DMS153 treated with DMSO at 0.1 percent for 48 hours (cell line): ENCODE results near the gene PPP2R5B.

Source experiments
- DNase-seq: peaks from one replicate; lab custom pipeline; 2025; ENCODE audit not compliant: unreplicated experiment; lab: John Stamatoyannopoulos, UW

Gene PPP2R5B

GRCh38 chr11:64906314-64906635, 18.2 kb upstream of the PPP2R5B start:
- DNase-seq = no peak

DNA sequence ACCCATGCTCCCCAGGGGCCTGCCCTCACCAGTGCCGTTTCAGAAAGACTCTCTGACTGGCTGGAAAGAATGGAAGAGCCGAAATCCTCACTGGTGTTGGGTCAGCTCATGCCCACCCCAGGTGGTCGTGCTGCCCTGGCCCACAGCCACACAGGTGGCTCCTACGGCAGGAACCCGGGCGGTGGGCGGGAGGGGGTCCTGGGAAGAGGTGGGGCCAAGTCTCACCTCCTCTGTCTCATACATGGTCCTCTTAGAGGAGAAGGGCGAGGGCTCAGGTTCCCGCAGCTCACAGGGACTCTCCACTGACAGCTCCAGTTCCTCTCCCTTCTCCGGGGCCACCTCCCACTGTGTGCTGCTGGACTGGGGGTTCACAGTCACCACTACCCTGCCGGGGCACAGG, 15.7 kb upstream of the PPP2R5B start:
- no peak for DNase-seq

DNA sequence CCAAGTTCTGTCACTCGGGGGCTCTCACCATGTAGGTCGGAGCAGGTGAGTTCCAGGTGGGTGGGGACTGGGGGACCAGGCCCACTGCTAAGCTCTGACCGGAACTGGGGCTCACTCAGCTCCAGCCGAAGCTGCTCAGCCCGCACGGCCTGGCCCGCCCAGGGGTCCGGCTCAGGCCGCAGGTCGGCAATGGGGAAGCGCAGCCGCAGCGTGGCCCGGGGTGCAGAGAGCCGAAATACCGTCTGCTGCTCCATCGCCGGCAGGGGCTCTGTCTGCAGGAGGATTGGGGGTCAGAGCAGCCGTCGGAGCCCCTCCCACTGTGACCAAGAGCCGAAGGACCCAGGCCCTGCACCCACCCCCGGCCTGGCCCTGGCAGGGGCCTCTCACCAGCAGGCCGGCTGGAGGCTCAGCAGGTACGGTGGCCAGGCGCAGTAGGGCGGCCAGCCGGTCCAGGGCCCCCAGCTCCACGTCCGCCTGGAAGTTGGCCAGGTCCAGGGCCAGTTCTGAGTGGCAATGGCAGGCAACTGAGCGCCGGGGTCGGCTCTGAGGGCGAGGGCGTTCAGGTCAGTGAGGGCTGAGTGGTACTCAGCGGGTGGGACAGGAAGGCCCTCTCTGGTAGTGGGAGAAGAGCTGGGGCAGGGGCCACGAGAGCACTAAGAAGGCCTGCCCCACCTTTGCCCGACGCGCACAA, 14.7 kb upstream of the PPP2R5B start:
- no peak for DNase-seq

- no peak for DNase-seq
These were observed 13.9 kb upstream of the PPP2R5B start for GRCh38 chr11:64910451-64911093.

DNA sequence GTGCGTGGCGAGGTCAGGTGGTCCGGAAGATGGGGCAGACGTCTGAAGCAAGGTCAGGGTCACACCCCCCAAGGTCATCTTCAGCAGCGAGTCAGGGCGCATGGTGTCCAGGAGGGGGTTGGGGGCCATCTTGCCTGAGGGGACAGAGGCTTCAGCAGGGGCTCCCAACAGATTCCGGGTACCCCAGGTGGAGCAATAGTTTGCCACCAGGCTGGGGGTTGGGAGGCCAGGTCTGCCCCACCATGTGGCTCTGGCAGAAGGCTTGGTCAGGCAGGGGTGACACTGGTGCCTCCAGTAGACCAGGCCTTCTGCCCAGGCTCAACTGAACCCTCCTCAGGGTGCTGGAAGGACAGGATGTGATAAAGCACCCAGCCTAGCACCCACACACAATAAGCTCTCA, 13.3 kb upstream of the PPP2R5B start:
- DNase-seq = no peak

DNA sequence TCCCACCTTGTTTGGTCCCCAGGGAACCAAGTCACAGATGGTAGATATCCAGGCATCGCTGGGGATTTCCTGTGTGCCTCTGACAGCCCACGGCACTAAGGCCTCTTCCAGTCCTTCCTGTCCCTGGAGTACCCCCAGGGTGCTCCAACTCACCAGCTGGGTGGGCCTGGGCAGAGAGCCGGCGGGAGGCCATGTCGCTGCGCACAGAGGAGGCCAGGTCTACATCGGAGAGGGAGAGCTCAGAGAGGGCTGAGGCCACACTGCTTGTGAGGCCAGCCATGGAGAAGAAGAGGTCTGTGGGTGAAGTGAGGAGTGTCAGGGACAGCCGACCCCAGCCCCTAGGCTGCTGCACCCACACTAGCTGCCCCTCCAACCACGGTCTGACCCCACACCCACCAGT, 12.8 kb upstream of the PPP2R5B start:
- DNase-seq = no peak

DNA sequence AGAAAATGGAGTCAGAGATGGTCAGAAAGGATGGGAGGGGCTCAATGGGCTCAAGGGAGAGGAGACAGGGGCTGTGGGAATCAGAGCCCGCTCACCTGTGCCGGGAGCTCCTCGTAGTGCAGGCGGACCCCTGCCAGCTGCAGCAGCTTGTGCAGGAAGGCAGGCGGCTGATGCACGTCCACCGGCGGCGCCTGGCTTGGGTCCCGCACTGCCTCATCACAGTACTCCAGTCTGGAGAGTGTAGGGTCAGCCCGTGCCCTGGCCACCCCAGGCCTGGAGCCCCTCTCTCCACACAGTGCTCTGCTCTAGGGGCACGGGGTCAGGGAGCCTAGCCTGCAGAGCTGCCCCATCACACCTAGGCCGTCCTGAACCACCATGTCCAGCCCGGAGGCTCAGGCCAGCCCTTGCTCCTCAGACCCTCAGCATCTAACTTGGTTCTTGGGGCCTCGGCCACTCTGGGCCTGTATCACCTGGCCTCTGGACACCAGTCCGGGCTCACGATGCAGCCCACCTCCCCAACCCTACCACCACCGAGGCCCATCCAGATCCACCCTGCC, 11.2 kb upstream of the PPP2R5B start:
- no peak for DNase-seq

- DNase-seq = no peak
These were observed 10.4 kb upstream of the PPP2R5B start for GRCh38 chr11:64914123-64914522.

GRCh38 chr11:64915376-64915887, 9.1 kb upstream of the PPP2R5B start:
- DNase-seq = no peak

GRCh38 chr11:64916040-64916774, 8.3 kb upstream of the PPP2R5B start:
- no peak for DNase-seq

GRCh38 chr11:64916775-64917662, 7.5 kb upstream of the PPP2R5B start, which contains the start of gene ATG2A:
Gene ATG2A (minus strand): TSS chr11:64917209. CDS start chr11:64917135, 74 bp downstream.
- DNase-seq = peak; percentile 97

GRCh38 chr11:64917663-64917995, 6.9 kb upstream of the PPP2R5B start:
- DNase-seq = no peak

DNA sequence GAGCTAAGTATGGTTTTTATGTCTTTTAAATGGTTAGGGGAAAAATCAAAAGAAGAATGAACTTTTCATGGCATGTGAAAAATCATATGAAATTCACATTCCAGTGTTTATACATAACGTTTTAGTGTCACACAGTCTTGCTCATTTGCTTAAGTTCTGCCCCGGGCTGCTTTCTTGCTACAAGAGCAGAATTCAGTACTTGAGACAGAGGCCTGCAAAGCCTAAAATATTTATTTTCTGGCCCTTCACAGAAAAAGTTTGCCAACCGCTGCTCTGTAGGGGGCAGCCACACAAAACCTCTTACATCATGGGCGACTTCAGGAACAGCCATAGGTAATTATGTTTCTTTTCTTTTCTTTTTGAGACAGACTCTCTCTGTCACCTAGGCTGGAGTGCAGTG, 6.5 kb upstream of the PPP2R5B start:
- DNase-seq = no peak

- DNase-seq = no peak
These were observed 4.9 kb upstream of the PPP2R5B start for GRCh38 chr11:64919627-64920026.

GRCh38 chr11:64920124-64920523, 4.4 kb upstream of the PPP2R5B start:
- no peak for DNase-seq

GRCh38 chr11:64921384-64921783, 3.1 kb upstream of the PPP2R5B start:
- DNase-seq = no peak

- DNase-seq = no peak
These were observed 1.3 kb upstream of the PPP2R5B start for GRCh38 chr11:64923151-64923661.

DNA sequence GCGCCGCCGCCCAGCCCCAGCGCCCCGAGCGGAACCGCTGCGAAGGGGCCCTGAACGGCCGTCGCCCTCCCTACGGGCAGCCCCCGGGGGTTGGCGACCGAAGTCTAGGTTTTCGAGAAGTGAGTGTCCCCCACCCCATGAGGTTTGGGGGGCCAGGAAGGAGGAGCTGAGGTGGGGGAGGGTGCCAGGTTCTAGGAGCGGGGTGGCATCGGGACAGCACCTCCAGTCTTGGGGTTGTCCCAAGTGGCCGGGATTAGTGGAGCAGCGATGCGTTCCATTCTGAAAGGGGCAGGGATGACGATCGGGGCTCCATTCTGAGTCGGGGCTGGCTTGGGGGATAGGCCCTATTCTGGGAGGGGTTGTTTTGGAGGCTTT, 408 bp downstream of the PPP2R5B start:
- no peak for DNase-seq

DNA sequence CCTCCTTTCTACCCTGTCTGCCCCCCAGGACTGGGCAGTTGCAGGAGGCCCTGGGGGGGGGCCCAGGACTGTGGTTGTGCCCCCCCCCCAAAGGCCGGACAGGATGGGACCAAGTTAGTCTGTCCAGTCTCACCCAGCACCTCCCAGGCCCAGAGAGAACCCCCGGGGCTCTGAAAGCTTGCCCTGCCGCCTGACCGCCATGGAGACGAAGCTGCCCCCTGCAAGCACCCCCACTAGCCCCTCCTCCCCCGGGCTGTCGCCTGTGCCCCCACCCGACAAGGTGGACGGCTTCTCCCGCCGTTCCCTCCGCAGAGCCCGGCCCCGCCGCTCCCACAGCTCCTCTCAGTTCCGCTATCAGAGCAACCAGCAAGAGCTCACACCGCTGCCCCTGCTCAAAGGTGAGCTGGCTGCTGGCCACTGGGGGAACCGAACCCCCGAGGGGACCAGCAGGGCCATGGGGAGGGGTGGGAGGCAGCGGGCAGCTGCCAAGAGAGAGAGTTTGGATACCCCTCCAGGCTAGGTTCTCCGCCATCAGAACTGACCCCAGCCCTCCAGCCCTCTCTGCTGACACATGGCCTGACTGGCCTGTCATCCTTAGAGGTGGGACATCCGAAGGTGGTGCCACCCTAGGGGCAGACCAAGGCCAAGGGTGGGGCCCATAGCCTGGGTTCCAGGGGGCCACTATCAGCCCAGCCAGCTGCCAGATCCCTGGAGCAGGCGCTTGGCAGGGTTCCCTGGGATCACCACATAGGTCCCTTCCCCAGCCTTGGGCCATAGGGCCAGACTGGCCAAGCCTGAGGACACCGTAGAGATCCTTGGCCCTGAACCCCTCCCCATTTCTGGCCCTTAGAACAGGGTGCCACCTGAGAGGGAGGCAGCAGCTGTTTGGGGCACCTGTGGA, 1.3 kb downstream of the PPP2R5B start:
- DNase-seq = no peak

DNA sequence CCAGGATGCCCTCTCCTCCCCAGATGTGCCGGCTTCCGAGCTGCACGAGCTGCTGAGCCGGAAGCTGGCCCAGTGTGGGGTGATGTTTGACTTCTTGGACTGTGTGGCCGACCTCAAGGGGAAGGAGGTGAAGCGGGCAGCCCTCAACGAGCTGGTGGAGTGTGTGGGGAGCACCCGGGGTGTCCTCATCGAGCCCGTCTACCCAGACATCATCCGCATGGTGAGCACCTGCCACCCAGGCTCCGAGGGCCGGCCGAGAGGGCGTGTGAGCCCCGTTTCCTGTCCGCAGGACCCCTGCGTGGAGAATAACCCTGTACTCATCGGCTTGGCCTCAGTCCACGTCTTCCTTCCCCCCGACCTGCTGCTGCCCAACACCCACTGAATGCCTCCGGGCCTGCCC, 2.2 kb downstream of the PPP2R5B start:
- no peak for DNase-seq
